IMR-90 (cell line): ENCODE results near the gene PGD.

ENCODE experiments used
- CEBPB ChIP-seq: IDR thresholded peaks from 2 replicates; pipeline ENCODE4 v1.6.1; 2012; ENCODE audit warnings: low read depth, low read length, improper control_type of control experiment
- FOS ChIP-seq: fragments of 150-350 bp; IDR thresholded peaks from 2 replicates; pipeline ENCODE4 v1.6.1; 2016; ENCODE audit warnings: low read depth, low read length
- MAFK ChIP-seq: IDR thresholded peaks from 2 replicates; pipeline ENCODE4 v1.6.1; 2012; ENCODE audit warnings: low read depth, low read length, improper control_type of control experiment
- MXI1 ChIP-seq: IDR thresholded peaks from 2 replicates; pipeline ENCODE4 v1.6.1; 2012; ENCODE audit warnings: low read depth, mild to moderate bottlenecking, low read length, moderate library complexity, borderline replicate concordance
- POLR2A ChIP-seq: IDR thresholded peaks from 2 replicates; pipeline ENCODE4 v1.6.1; 2012; ENCODE audit warnings: mild to moderate bottlenecking, low read depth, low read length
- RAD21 ChIP-seq: IDR thresholded peaks from 2 replicates; pipeline ENCODE4 v1.6.1; 2012; ENCODE audit warnings: low read length, improper control_type of control experiment
- RCOR1 ChIP-seq: IDR thresholded peaks from 2 replicates; pipeline ENCODE4 v1.6.1; 2012; ENCODE audit warnings: mild to moderate bottlenecking, low read length, improper control_type of control experiment; ENCODE audit not compliant: insufficient replicate concordance
- RFX5 ChIP-seq: IDR thresholded peaks from 2 replicates; pipeline ENCODE4 v1.8.0; 2012; ENCODE audit warnings: low read depth, mild to moderate bottlenecking, low read length, moderate library complexity
- SMC3 ChIP-seq: fragments of 150-350 bp; IDR thresholded peaks from 2 replicates; pipeline ENCODE4 v1.6.1; 2016; ENCODE audit warnings: low read depth, mild to moderate bottlenecking, antibody characterized with exemption, low read length, moderate library complexity
- TF ChIP-seq, protein P1 (sequence below): conservative IDR thresholded peaks from 2 replicates; pipeline ENCODE4 v1.5.1; 2012; ENCODE audit warnings: mild to moderate bottlenecking, low read depth, low read length, improper control_type of control experiment
- TF ChIP-seq, protein P2 (sequence below): fragments of 150-350 bp; IDR thresholded peaks from 2 replicates; pipeline ENCODE4 v1.6.1; 2016; ENCODE audit warnings: low read depth, mild to moderate bottlenecking, low read length, moderate library complexity, borderline replicate concordance
- TF ChIP-seq, protein P3 (sequence below): fragments of 150-350 bp; IDR thresholded peaks from 2 replicates; pipeline ENCODE4 v1.6.1; 2017; ENCODE audit warnings: mild to moderate bottlenecking, antibody characterized with exemption, low read length, low read depth

DNA sequence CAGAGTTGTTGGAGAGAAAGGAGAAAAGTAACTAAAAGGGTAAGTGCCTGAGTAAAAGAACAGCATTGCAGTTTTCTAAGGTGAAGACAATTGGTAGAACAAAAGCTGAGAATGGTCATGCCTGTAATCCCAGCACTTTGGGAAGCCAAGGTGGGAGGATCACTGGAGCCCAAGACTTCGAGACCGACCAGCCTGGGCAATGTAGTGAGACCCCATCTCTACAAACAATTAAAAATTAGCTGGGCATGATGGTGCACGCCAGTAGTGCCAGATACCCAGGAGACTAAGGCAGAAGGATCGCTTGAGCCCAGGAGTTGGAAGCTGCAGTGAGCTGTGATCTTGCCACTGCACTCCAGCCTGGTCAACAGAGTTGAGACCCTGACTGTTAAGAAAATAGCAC is 15.2 kb upstream of the PGD start:
- TF ChIP-seq, protein P1, sequence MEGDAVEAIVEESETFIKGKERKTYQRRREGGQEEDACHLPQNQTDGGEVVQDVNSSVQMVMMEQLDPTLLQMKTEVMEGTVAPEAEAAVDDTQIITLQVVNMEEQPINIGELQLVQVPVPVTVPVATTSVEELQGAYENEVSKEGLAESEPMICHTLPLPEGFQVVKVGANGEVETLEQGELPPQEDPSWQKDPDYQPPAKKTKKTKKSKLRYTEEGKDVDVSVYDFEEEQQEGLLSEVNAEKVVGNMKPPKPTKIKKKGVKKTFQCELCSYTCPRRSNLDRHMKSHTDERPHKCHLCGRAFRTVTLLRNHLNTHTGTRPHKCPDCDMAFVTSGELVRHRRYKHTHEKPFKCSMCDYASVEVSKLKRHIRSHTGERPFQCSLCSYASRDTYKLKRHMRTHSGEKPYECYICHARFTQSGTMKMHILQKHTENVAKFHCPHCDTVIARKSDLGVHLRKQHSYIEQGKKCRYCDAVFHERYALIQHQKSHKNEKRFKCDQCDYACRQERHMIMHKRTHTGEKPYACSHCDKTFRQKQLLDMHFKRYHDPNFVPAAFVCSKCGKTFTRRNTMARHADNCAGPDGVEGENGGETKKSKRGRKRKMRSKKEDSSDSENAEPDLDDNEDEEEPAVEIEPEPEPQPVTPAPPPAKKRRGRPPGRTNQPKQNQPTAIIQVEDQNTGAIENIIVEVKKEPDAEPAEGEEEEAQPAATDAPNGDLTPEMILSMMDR: no peak
- TF ChIP-seq POLR2A (no peak), SMC3 (no peak), RAD21 (no peak), MXI1 (no peak), MAFK (no peak), RCOR1 (no peak), CEBPB (no peak), RFX5 (no peak), FOS (no peak)
- TF ChIP-seq, protein P2, sequence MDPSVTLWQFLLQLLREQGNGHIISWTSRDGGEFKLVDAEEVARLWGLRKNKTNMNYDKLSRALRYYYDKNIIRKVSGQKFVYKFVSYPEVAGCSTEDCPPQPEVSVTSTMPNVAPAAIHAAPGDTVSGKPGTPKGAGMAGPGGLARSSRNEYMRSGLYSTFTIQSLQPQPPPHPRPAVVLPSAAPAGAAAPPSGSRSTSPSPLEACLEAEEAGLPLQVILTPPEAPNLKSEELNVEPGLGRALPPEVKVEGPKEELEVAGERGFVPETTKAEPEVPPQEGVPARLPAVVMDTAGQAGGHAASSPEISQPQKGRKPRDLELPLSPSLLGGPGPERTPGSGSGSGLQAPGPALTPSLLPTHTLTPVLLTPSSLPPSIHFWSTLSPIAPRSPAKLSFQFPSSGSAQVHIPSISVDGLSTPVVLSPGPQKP: no peak
- TF ChIP-seq, protein P3, sequence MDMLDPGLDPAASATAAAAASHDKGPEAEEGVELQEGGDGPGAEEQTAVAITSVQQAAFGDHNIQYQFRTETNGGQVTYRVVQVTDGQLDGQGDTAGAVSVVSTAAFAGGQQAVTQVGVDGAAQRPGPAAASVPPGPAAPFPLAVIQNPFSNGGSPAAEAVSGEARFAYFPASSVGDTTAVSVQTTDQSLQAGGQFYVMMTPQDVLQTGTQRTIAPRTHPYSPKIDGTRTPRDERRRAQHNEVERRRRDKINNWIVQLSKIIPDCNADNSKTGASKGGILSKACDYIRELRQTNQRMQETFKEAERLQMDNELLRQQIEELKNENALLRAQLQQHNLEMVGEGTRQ: no peak
